Activated naive CD4-positive, alpha-beta T cell treated with anti-CD3 and anti-CD28 coated beads for 36 hours (primary cell): ENCODE data around the gene SIRT5. TPM values are rescaled to one million over a fixed set of nuclear protein-coding genes. Genes with fewer than 3 reads are reported as not detected.

ENCODE experiments used
- CTCF ChIA-PET: fragments of 350-600 bp; sonication (Branson Sonifier 250); formaldehyde crosslinking; loops from one replicate; lab custom pipeline; 2021; ENCODE audit warnings: antibody characterized with exemption; lab: Charles Lee
- DNase-seq: peaks from one replicate; pipeline ENCODE4 v3.0.0-alpha.2; 2020
- H3K27ac Mint-ChIP-seq: one replicate; pipeline ENCODE4 v1.8.0; 2021; ENCODE audit warnings: mild to moderate bottlenecking, mixed read lengths
- H3K27me3 Mint-ChIP-seq: one replicate; pipeline ENCODE4 v1.8.0; 2021; ENCODE audit warnings: low read depth, mixed read lengths
- H3K36me3 Mint-ChIP-seq: one replicate; pipeline ENCODE4 v1.8.0; 2021; ENCODE audit warnings: low read depth, mixed read lengths
- H3K4me1 Mint-ChIP-seq: one replicate; pipeline ENCODE4 v1.8.0; 2021; ENCODE audit warnings: low read depth, mixed read lengths
- H3K4me3 Mint-ChIP-seq: one replicate; pipeline ENCODE4 v1.8.0; 2021; ENCODE audit warnings: mild to moderate bottlenecking, moderate library complexity, mixed read lengths
- H3K9me3 Mint-ChIP-seq: one replicate; pipeline ENCODE4 v1.8.0; 2021; ENCODE audit warnings: mixed read lengths
- intact Hi-C: fragments of 100-400 bp; cut with micrococcal nuclease; formaldehyde crosslinking; loops from one replicate; pipeline ENCODE4 v1.15.1; 2023
- total RNA-seq, 2 experiments: library from RNA; stranded (reverse); gene quantifications; one replicate each; pipeline ENCODE4 v1.2.3, GENCODE V29; 2021

Gene SIRT5
- total RNA-seq, 2 experiments from 2014 or later: 9.3 to 9.8 TPM

GRCh38 chr6:13573669-13574110 is 711 bp upstream of the SIRT5 start:
- intact Hi-C loops: loop anchor here (1.0 to 10.0 kb wide), 7 partner anchors 42 to 491 kb away; partner anchors contain the start of genes MCUR1 and NOL7
- CTCF ChIA-PET: interaction anchor here (1.5 to 5.6 kb wide), 7 partner anchors 12 to 245 kb away, joined by 5 to 45 read pairs (median 18); partner anchors contain the start of genes NOL7 and TBC1D7
- H3K4me1 Mint-ChIP-seq: peaks cover 17% of the 10 kb centered on the region
- peaks cover 3% of the 10 kb centered on the region for H3K9me3 Mint-ChIP-seq
- DNase-seq: peak; percentile 15
- peak overlapping the region; percentile 84 for H3K27ac Mint-ChIP-seq
- H3K36me3 Mint-ChIP-seq: peaks cover 1% of the 10 kb centered on the region
- H3K4me3 Mint-ChIP-seq: peak overlapping the region; percentile 92
- H3K27me3 Mint-ChIP-seq: no peaks in the 10 kb centered on the region

GRCh38 chr6:13574149-13574570 is 241 bp upstream of the SIRT5 start:
- intact Hi-C loops: loop anchor here (1.0 to 10.0 kb wide), 7 partner anchors 41 to 491 kb away; partner anchors contain the start of genes MCUR1 and NOL7
- Mint-ChIP-seq H3K27me3 (no peaks in the 10 kb centered on the region), H3K4me3 (peak overlapping the region; percentile 92), H3K4me1 (peaks cover 19% of the 10 kb centered on the region), H3K9me3 (peaks cover 3% of the 10 kb centered on the region), H3K36me3 (peaks cover 1% of the 10 kb centered on the region), H3K27ac (peak overlapping the region; percentile 97)
- CTCF ChIA-PET: interaction anchor here (0.6 to 5.6 kb wide), 21 partner anchors 12 to 284 kb away, joined by 3 to 45 read pairs (median 5); partner anchors contain the start of genes NOL7 and TBC1D7
- DNase-seq: peak; percentile 91

GRCh38 chr6:13575377-13575775 is 975 bp downstream of the SIRT5 start:
- peaks cover 3% of the 10 kb centered on the region for H3K9me3 Mint-ChIP-seq
- DNase-seq: no peak
- intact Hi-C loops: loop anchor here (1.0 to 10.0 kb wide), 13 partner anchors 89 to 489 kb away; partner anchors contain the start of gene TBC1D7
- H3K27ac Mint-ChIP-seq: peak overlapping the region; percentile 97
- peak overlapping the region; percentile 92 for H3K4me3 Mint-ChIP-seq
- peaks cover 5% of the 10 kb centered on the region for H3K36me3 Mint-ChIP-seq
- H3K27me3 Mint-ChIP-seq: no peaks in the 10 kb centered on the region
- peaks cover 19% of the 10 kb centered on the region for H3K4me1 Mint-ChIP-seq
- CTCF ChIA-PET: interaction anchor here (0.6 to 5.6 kb wide), 34 partner anchors 12 to 491 kb away, joined by 3 to 45 read pairs (median 4); partner anchors contain the start of genes GFOD1, NOL7 and TBC1D7

DNA sequence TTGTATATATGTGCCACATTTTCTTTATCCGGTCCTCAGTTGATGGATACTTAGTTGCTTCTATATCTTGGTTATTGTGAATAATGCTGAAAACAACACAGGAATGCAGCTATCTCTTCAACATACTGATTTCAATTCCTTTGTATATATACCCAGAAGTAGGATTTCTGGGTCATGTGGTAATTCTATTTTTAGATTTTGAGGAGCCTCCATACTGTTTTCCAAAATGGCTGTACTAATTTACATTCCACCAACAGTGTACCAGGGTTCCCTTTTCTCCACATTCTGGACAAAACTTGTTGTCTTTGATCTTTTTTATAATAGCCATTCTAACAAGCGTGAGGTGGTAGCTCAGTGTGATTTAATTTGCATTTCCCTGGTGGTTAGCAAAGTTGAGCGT is 1.6 kb downstream of the SIRT5 start:
- no peak overlapping the region for H3K27ac Mint-ChIP-seq

DNA sequence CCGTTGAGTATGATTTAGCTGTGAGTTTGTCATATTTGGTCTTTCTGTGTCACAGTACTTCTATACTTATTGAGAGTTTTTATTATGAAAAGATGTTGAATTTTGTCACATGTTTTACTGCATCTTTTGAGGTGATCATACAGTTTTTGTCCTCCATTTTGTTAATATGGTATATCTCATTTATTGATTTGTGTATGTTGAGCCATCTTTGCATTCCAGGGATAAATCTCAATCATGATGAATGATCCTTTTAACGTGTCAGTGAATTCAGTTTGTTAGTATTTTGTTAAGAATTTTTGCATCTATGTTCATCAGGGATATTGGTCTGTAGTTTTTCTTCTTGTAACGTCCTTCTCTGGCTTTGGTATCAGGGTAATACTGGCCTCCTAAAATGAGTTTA is 3.5 kb downstream of the SIRT5 start:
- H3K27me3 Mint-ChIP-seq: no peaks in the 10 kb centered on the region
- CTCF ChIA-PET: no interaction called here

More for the DNA sequence above, 1.6 kb downstream of the SIRT5 start:
- peaks cover 3% of the 10 kb centered on the region for H3K9me3 Mint-ChIP-seq
- H3K36me3 Mint-ChIP-seq: peaks cover 6% of the 10 kb centered on the region
- intact Hi-C loops: loop anchor here (10.0 kb wide), 2 partner anchors 381 to 489 kb away; no protein-coding TSS in a partner anchor
- H3K4me1 Mint-ChIP-seq: peaks cover 19% of the 10 kb centered on the region
- no peaks in the 10 kb centered on the region for H3K27me3 Mint-ChIP-seq
- DNase-seq: no peak
- peak overlapping the region; percentile 1 for H3K4me3 Mint-ChIP-seq
- CTCF ChIA-PET: interaction anchor here (0.6 to 5.6 kb wide), 11 partner anchors 14 to 248 kb away, joined by 3 to 45 read pairs (median 14); partner anchors contain the start of genes NOL7 and TBC1D7

GRCh38 chr6:13579911-13580310 is 5.5 kb downstream of the SIRT5 start:
- Mint-ChIP-seq H3K4me1 (peaks cover 12% of the 10 kb centered on the region), H3K4me3 (no peak overlapping the region), H3K36me3 (peaks cover 17% of the 10 kb centered on the region), H3K9me3 (peaks cover 3% of the 10 kb centered on the region), H3K27me3 (no peaks in the 10 kb centered on the region), H3K27ac (no peak overlapping the region)
- CTCF ChIA-PET: interaction anchor here (0.6 kb wide), 1 partner anchor 209 kb away, joined by 3 read pairs; no protein-coding TSS in a partner anchor
- no peak for DNase-seq
- intact Hi-C loops: loop anchor here (10.0 kb wide), 2 partner anchors 385 to 485 kb away; no protein-coding TSS in a partner anchor

More for the DNA sequence above, 3.5 kb downstream of the SIRT5 start:
- H3K27ac Mint-ChIP-seq: no peak overlapping the region
- peaks cover 3% of the 10 kb centered on the region for H3K9me3 Mint-ChIP-seq
- peaks cover 12% of the 10 kb centered on the region for H3K36me3 Mint-ChIP-seq
- DNase-seq: no peak
- intact Hi-C loops: loop anchor here (10.0 kb wide), 2 partner anchors 383 to 487 kb away; no protein-coding TSS in a partner anchor
- no peak overlapping the region for H3K4me3 Mint-ChIP-seq
- H3K4me1 Mint-ChIP-seq: peaks cover 19% of the 10 kb centered on the region

- Mint-ChIP-seq H3K4me3 (no peak overlapping the region), H3K9me3 (peaks cover 3% of the 10 kb centered on the region), H3K36me3 (peaks cover 28% of the 10 kb centered on the region), H3K4me1 (peaks cover 2% of the 10 kb centered on the region), H3K27me3 (no peaks in the 10 kb centered on the region), H3K27ac (no peak overlapping the region)
- intact Hi-C loops: no loop called here
- no peak for DNase-seq
- CTCF ChIA-PET: interaction anchor here (1.3 kb wide), 1 partner anchor 250 kb away, joined by 3 read pairs; no protein-coding TSS in a partner anchor
These were observed 7.4 kb downstream of the SIRT5 start for GRCh38 chr6:13581700-13582229.

DNA sequence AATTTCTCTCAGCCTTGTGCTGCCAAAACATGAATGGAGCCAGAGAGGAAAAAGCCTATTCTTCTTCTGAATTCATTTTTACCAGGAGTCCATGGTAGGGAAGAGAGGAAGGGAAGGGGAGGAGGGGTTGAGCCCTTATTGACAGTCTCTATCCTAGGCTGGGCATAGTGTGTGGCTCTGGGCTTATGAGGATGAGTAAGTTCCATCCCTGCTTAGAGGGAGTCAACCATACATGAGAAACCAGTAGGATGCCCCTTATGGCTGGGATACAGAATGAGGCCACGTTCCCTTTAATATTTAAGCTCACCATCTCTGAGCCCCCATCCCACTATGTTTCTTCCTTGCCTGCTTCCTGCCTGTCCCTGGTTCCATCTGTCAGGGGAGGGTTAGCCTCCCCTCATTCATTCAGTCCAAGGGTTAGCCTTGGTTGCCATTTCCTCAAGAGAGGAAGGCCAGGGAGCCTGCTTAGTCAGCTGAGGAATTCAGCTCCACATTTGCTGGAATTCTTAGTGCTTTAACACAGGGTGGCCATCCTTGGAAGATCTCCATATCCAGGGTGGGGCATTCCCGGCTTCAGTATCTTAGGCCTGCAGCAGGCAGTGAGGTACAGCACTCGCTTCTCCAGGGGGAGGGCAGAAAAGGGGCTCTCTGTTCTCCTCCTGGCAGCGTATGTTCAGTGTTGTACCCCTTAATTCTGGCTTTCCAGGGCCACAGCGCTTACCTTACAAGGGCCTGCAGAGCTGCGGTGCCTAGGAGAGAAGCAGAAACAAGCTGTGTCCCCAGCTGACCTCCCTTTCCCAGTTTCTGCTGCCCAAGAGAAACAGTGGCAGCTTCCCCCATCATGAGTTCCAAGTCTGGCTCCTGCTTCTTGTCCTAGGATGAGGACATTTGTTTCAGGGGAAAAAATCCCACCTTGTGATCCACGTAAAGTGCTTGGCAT is 12.5 kb downstream of the SIRT5 start:
- CTCF ChIA-PET: interaction anchor here (2.0 kb wide), 1 partner anchor 12 kb away, joined by 7 read pairs; no protein-coding TSS in a partner anchor
- no peak overlapping the region for H3K4me3 Mint-ChIP-seq
- no peaks in the 10 kb centered on the region for H3K27me3 Mint-ChIP-seq
- H3K9me3 Mint-ChIP-seq: no peaks in the 10 kb centered on the region
- peaks cover 24% of the 10 kb centered on the region for H3K36me3 Mint-ChIP-seq
- intact Hi-C loops: no loop called here
- no peak for DNase-seq
- no peaks in the 10 kb centered on the region for H3K4me1 Mint-ChIP-seq
- no peak overlapping the region for H3K27ac Mint-ChIP-seq

- H3K27ac Mint-ChIP-seq: no peak overlapping the region
- no peaks in the 10 kb centered on the region for H3K27me3 Mint-ChIP-seq
- H3K9me3 Mint-ChIP-seq: no peaks in the 10 kb centered on the region
- H3K36me3 Mint-ChIP-seq: peaks cover 18% of the 10 kb centered on the region
- H3K4me1 Mint-ChIP-seq: no peaks in the 10 kb centered on the region
- no peak for DNase-seq
- intact Hi-C loops: no loop called here
- H3K4me3 Mint-ChIP-seq: no peak overlapping the region
- CTCF ChIA-PET: interaction anchor here (0.6 kb wide), 1 partner anchor 233 kb away, joined by 3 read pairs; no protein-coding TSS in a partner anchor
These were observed 15.4 kb downstream of the SIRT5 start for GRCh38 chr6:13589801-13590200.

DNA sequence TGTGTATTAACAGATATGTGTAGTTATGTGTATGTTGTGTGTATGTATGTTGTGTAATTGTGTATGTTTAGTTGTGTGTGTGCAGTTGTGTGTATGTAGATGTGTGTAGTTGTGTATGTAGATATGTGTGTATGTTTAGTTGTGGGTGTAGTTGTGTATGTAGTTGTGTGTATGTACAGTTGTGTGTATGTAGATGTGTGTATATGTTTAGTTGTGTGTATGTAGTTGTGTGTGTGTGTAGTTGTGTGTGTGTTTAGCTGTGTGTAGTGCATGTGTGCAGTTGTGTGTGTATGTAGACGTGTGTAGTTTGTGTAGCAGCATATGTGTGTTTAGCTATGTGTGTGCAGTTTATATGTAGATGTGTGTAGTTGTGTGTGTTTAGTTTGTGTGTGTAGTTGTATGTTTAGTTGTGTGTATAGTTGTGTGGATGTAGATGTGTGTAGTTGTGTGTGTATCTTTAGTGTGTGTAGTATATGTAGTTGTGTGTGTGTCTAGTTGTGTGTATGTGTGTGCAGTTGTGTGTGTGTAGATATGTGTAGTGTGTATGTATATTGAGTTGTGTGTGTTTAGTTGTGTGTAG is 16.3 kb downstream of the SIRT5 start:
- intact Hi-C loops: no loop called here
- Mint-ChIP-seq H3K27me3 (no peaks in the 10 kb centered on the region), H3K27ac (no peak overlapping the region), H3K9me3 (no peaks in the 10 kb centered on the region), H3K4me1 (no peaks in the 10 kb centered on the region), H3K4me3 (no peak overlapping the region), H3K36me3 (peaks cover 14% of the 10 kb centered on the region)
- DNase-seq: no peak
- CTCF ChIA-PET: interaction anchor here (0.6 to 1.0 kb wide), 2 partner anchors 234 to 253 kb away, joined by 3 read pairs; no protein-coding TSS in a partner anchor

DNA sequence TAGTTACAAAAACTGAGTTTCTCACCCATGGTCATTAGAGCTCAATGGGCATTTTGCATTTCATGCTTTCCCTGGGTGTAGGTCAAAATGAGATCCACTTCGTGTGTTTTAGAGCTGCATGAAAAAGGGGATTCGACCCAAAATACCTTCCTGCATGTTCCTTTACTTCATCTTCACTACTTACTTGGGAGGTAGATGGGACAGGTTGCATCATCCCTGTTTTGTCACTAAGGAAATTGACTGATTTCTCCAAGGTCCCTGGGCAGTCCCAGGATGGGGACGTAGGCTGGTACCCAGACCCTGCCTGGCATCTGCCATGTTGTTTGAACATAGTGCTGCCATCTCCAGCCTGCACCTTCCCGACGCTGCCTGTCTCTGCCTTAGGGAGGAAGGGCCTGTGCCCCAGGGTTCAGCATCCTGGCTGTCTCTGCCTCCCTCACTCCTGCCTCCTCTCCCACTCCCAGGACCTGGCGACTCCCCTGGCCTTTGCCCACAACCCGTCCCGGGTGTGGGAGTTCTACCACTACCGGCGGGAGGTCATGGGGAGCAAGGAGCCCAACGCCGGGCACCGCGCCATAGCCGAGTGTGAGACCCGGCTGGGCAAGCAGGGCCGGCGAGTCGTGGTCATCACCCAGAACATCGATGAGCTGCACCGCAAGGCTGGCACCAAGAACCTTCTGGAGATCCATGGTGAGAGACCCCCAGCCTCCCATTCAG is 17.0 kb downstream of the SIRT5 start:
- Mint-ChIP-seq H3K4me3 (no peak overlapping the region), H3K4me1 (no peaks in the 10 kb centered on the region), H3K27me3 (no peaks in the 10 kb centered on the region), H3K27ac (no peak overlapping the region), H3K9me3 (no peaks in the 10 kb centered on the region), H3K36me3 (peaks cover 8% of the 10 kb centered on the region)
- intact Hi-C loops: no loop called here
- no peak for DNase-seq
- CTCF ChIA-PET: interaction anchor here (1.0 kb wide), 1 partner anchor 254 kb away, joined by 3 read pairs; no protein-coding TSS in a partner anchor
